Neutrophil (primary cell): ENCODE results near the gene NOL6.

Experiments
- H3K27ac ChIP-seq: fragments of 200-600 bp; sonication (generic); 2 replicates; pipeline ENCODE4 v1.5.1; 2016; ENCODE audit warnings: mild to moderate bottlenecking, moderate library complexity
- H3K27me3 ChIP-seq: fragments of 200-600 bp; sonication (generic); 2 replicates; pipeline ENCODE4 v1.6.0; 2016; ENCODE audit warnings: mild to moderate bottlenecking
- H3K36me3 ChIP-seq: fragments of 200-600 bp; sonication (generic); 2 replicates; pipeline ENCODE4 v1.5.1; 2017
- H3K4me1 ChIP-seq, 2 experiments: fragments of 200-600 bp in 1 of 2; sonication (generic) in 1 of 2; 1 replicate in 1 of 2; 2 replicates in 1 of 2; pipeline versions ENCODE4 v1.5.1 to v1.6.1; 2013 to 2016; ENCODE audit warnings: low read depth in 1 of 2, low read length in 1 of 2, mild to moderate bottlenecking in 1 of 2, moderate library complexity in 1 of 2; ENCODE audit not compliant: control insufficient read depth in 1 of 2, insufficient read depth in 1 of 2
- H3K4me3 ChIP-seq, 2 experiments: fragments of 200-600 bp in 1 of 2; sonication (generic) in 1 of 2; 1 replicate in 1 of 2; 2 replicates in 1 of 2; pipeline ENCODE4 v1.5.1; 2013 to 2016; ENCODE audit warnings: low read depth in 1 of 2, low read length in 1 of 2, mild to moderate bottlenecking in 1 of 2, moderate library complexity in 1 of 2
- H3K9me3 ChIP-seq: fragments of 200-600 bp; sonication (generic); 2 replicates; pipeline ENCODE4 v1.5.1; 2016
- CTCF ChIP-seq: fragments of 200-600 bp; sonication (generic); IDR thresholded peaks from 2 replicates; pipeline ENCODE4 v1.5.1; 2016; ENCODE audit warnings: antibody characterized with exemption

NOL6 gene

DNA sequence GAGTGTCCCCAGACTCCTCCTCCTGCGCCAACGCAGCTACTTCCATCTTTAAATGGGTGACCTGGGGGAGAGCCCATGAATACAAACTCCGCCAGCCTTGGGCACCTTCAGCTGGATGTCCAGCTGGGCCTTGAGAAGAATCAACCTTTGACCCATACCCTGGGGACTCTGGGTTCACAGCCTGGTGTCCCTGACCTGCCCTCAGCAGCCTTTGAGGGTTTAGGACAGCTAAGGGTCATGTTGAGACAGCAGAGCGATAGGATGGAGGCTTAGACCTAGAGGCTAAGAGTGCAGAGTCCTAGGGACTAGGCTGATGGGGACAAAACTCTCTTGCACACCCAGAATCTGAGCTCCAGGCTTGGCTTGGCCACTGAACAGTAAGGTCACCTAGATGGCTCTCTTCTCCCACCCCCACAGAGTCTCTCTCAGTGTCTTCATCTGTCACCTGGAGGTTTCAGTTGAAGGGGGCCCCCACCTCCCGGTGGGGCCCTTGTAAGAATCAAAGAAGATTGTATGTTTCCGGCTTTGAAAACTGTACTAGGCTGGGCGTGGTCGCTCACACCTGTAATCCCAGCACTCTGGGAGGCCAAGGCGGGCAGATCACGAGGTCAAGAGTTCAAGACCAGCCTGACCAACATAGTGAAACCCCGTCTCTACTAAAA is 19.6 kb downstream of the NOL6 start:
- H3K36me3 ChIP-seq, result no peaks in the 10 kb centered on the region
- no peak overlapping the region for H3K4me3 ChIP-seq
- no peak for TF ChIP-seq CTCF
- H3K27me3 ChIP-seq, result peaks cover 3% of the 10 kb centered on the region
- no peak overlapping the region for H3K27ac ChIP-seq
- H3K4me1 ChIP-seq, result no peaks in the 10 kb centered on the region
- H3K9me3 ChIP-seq, result no peaks in the 10 kb centered on the region

- no peaks in the 10 kb centered on the region for H3K36me3 ChIP-seq
- no peaks in the 10 kb centered on the region for H3K9me3 ChIP-seq
- no peaks in the 10 kb centered on the region for H3K4me1 ChIP-seq
- TF ChIP-seq CTCF, result no peak
- H3K27me3 ChIP-seq, result peaks cover 10% of the 10 kb centered on the region
- no peak overlapping the region for H3K27ac ChIP-seq
- H3K4me3 ChIP-seq, result no peak overlapping the region
Measured at GRCh38 chr9:33453286-33453860, 20.4 kb downstream of the NOL6 start.

GRCh38 chr9:33452828-33453271 is 20.9 kb downstream of the NOL6 start:
- Histone ChIP-seq H3K9me3 (no peaks in the 10 kb centered on the region), H3K4me1 (peaks cover 0 to 1% of the 10 kb centered on the region in 2 experiments), H3K4me3 (no peak overlapping the region), H3K27me3 (peaks cover 15% of the 10 kb centered on the region), H3K36me3 (no peaks in the 10 kb centered on the region), H3K27ac (no peak overlapping the region)
- TF ChIP-seq CTCF, result no peak

GRCh38 chr9:33450621-33451146 is 23.0 kb downstream of the NOL6 start:
- H3K4me1 ChIP-seq, result peaks cover 7 to 10% of the 10 kb centered on the region in 2 experiments
- H3K27ac ChIP-seq, result no peak overlapping the region
- peaks cover 37% of the 10 kb centered on the region for H3K27me3 ChIP-seq
- no peaks in the 10 kb centered on the region for H3K36me3 ChIP-seq
- no peak overlapping the region for H3K4me3 ChIP-seq
- no peak for TF ChIP-seq CTCF
- no peaks in the 10 kb centered on the region for H3K9me3 ChIP-seq

GRCh38 chr9:33449715-33450114 is 24.0 kb downstream of the NOL6 start:
- Histone ChIP-seq H3K4me1 (peaks cover 7 to 10% of the 10 kb centered on the region in 2 experiments), H3K4me3 (no peak overlapping the region), H3K36me3 (no peaks in the 10 kb centered on the region), H3K9me3 (no peaks in the 10 kb centered on the region), H3K27me3 (peaks cover 44% of the 10 kb centered on the region), H3K27ac (no peak overlapping the region)
- TF ChIP-seq CTCF, result no peak
